K562 (cell line): ENCODE data around the gene LIX1L. TPM values are rescaled to one million over a fixed set of nuclear protein-coding genes. Genes with fewer than 3 reads are reported as not detected.

ENCODE experiments used
- CTBP1 ChIP-seq: fragments of 450-650 bp; IDR thresholded peaks from 2 replicates; pipeline ENCODE4 v1.6.1; 2016; ENCODE audit warnings: borderline replicate concordance
- EGR1 ChIP-seq: fragments of 450-650 bp; conservative IDR thresholded peaks from 2 replicates; pipeline ENCODE4 v1.6.1; 2017; ENCODE audit warnings: mild to moderate bottlenecking
- EP300 ChIP-seq: IDR thresholded peaks from 2 replicates; pipeline ENCODE4 v1.6.1; 2012; ENCODE audit warnings: low read length, improper control_type of control experiment
- GATAD2A ChIP-seq: fragments of 450-650 bp; IDR thresholded peaks from 2 replicates; pipeline ENCODE4 v1.6.1; 2017
- HDAC8 ChIP-seq: fragments of 450-650 bp; IDR thresholded peaks from 2 replicates; pipeline ENCODE4 v1.6.1; 2016; ENCODE audit warnings: mild to moderate bottlenecking, missing genetic modification characterization, moderate library complexity, missing compliant biosample characterization
- KLF10 ChIP-seq: fragments of 250-450 bp; sonication (Bioruptor Pico); IDR thresholded peaks from 2 replicates; pipeline ENCODE4 v1.6.1; 2021; ENCODE audit warnings: matching md5 sums
- NCOA1 ChIP-seq: fragments of 450-650 bp; IDR thresholded peaks from 2 replicates; pipeline ENCODE4 v1.6.1; 2016; ENCODE audit warnings: low read depth
- NCOR1 ChIP-seq: fragments of 450-650 bp; IDR thresholded peaks from 2 replicates; pipeline ENCODE4 v1.6.1; 2016; ENCODE audit warnings: mild to moderate bottlenecking, moderate library complexity
- NFYB ChIP-seq: IDR thresholded peaks from 2 replicates; pipeline ENCODE4 v1.6.1; 2011; ENCODE audit warnings: mild to moderate bottlenecking, moderate library complexity; ENCODE audit not compliant: insufficient read length; ENCODE audit errors: extremely low read depth
- NR4A1 ChIP-seq, 2 experiments: fragments of 250-450 bp in 1 of 2; fragments of 450-650 bp in 1 of 2; sonication (Bioruptor Pico) in 1 of 2; IDR thresholded peaks; 2 replicates each; pipeline versions ENCODE4 v1.4.0 to v1.6.1; 2016 to 2020; ENCODE audit warnings: mild to moderate bottlenecking in 2 of 2, missing compliant biosample characterization in 1 of 2, missing genetic modification characterization in 1 of 2, moderate library complexity in 1 of 2
- SMARCC2 ChIP-seq: fragments of 450-650 bp; IDR thresholded peaks from 2 replicates; pipeline ENCODE4 v1.6.1; 2017; ENCODE audit warnings: antibody characterized with exemption, moderate library complexity, mild to moderate bottlenecking, low read depth
- SOX6 ChIP-seq: fragments of 450-650 bp; IDR thresholded peaks from 2 replicates; pipeline ENCODE4 v1.6.1; 2014; ENCODE audit warnings: mild to moderate bottlenecking
- SP1 ChIP-seq: sonication (generic); formaldehyde crosslinking; IDR thresholded peaks from 2 replicates; pipeline ENCODE4 v1.8.1; 2022; ENCODE audit warnings: mild to moderate bottlenecking, missing genetic modification reagents
- SPI1 ChIP-seq: IDR thresholded peaks from 2 replicates; pipeline ENCODE4 v1.6.1; 2011; ENCODE audit warnings: low read depth, low read length, control low read depth, borderline replicate concordance
- ZC3H8 ChIP-seq: fragments of 450-650 bp; IDR thresholded peaks from 2 replicates; pipeline ENCODE4 v1.6.1; 2017
- ZFP36 ChIP-seq: fragments of 150-350 bp; IDR thresholded peaks from 2 replicates; pipeline ENCODE4 v1.6.1; 2018; ENCODE audit warnings: low read length, low read depth; ENCODE audit not compliant: partially characterized antibody
- polyA plus RNA-seq, 8 experiments: library from polyadenylated mRNA; depleted of rRNA in 4 of 8; stranded (reverse) in 5 of 8; unstranded in 3 of 8; fragments of >200 nt; fragmentation: Nextera tagmentation in 2 of 8; fragmentation: Illumina TruSeq in 1 of 8; extraction: Ambion mirVana in 2 of 8; extraction: Trizol in 1 of 8; gene quantifications; 2 replicates each; pipeline versions ENCODE4 v1.2.1 to v1.2.3, GENCODE V29; 2011 to 2014; ENCODE audit warnings: inconsistent platforms in 1 of 8, missing spikeins in 1 of 8
- total RNA-seq, 7 experiments: library from RNA; depleted of rRNA in 6 of 7; stranded (reverse); fragments of >200 nt in 6 of 7; fragmentation: Illumina TruSeq in 2 of 7; extraction: Trizol in 2 of 7; gene quantifications; 2 replicates each; pipeline versions ENCODE4 v1.2.1 to v1.2.3, GENCODE V29; 2011 to 2021; ENCODE audit warnings: low replicate concordance in 1 of 7
- TF ChIP-seq, protein P1 (sequence below): IDR thresholded peaks from 2 replicates; pipeline ENCODE4 v1.6.1; 2016; ENCODE audit warnings: missing genetic modification characterization, missing compliant biosample characterization
- TF ChIP-seq, protein P2 (sequence below): fragments of 450-650 bp; formaldehyde crosslinking; conservative IDR thresholded peaks from 2 replicates; pipeline ENCODE4 v1.4.0; 2022; ENCODE audit warnings: mild to moderate bottlenecking, missing genetic modification characterization
- TF ChIP-seq, protein P3 (sequence below): fragments of 450-650 bp; IDR thresholded peaks from 2 replicates; pipeline ENCODE4 v1.6.1; 2017; ENCODE audit warnings: antibody characterized with exemption, mild to moderate bottlenecking
- TF ChIP-seq, protein P4 (sequence below), 2 experiments: fragments of 450-650 bp; IDR thresholded peaks; 2 replicates each; pipeline ENCODE4 v1.6.1; 2016

Gene LIX1L
- total and polyA plus RNA-seq, 9 of the 15 experiments (the other 6 are each of a cell fraction or from before 2014, with no cell fraction given) = 4.6 to 26.5 (median 12.5) TPM

DNA sequence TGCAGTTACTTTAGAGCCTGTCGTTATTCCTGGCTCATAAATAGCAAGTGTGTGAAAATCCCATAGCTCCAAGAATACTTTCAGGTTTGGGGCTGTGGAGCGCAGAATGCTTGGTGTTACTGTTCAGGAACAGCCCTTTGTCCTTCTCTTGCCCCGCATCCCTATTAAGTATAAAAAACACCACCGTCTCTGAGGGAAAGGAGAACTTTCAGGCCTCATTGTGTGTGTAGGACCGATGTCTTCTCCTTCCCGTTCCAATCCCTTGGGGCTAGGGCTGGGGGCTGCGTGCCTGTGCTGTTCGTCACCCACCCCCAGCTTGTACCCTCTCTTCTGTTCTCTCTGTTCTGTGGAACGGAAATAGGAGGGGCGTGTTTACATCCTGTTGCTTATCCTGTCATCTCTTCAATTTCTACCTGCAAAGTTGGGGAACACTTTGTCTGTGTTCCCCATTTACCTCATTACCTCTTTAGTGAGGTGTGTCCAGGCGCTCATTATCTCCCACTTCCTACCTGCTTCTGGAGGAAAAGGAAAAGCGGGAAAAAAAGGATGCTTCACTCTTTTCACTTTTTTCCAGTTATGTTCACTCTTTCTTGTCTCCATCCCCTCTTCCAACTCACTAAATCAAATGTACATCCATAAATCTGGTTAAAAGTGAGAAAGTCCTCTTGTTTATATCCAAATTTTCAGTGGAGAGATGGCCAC, 39.4 kb upstream of the LIX1L start (continued):
- TF ChIP-seq, protein P1, sequence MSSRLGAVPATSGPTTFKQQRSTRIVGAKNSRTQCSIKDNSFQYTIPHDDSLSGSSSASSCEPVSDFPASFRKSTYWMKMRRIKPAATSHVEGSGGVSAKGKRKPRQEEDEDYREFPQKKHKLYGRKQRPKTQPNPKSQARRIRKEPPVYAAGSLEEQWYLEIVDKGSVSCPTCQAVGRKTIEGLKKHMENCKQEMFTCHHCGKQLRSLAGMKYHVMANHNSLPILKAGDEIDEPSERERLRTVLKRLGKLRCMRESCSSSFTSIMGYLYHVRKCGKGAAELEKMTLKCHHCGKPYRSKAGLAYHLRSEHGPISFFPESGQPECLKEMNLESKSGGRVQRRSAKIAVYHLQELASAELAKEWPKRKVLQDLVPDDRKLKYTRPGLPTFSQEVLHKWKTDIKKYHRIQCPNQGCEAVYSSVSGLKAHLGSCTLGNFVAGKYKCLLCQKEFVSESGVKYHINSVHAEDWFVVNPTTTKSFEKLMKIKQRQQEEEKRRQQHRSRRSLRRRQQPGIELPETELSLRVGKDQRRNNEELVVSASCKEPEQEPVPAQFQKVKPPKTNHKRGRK (tag) = no peak
- TF ChIP-seq, protein P2, sequence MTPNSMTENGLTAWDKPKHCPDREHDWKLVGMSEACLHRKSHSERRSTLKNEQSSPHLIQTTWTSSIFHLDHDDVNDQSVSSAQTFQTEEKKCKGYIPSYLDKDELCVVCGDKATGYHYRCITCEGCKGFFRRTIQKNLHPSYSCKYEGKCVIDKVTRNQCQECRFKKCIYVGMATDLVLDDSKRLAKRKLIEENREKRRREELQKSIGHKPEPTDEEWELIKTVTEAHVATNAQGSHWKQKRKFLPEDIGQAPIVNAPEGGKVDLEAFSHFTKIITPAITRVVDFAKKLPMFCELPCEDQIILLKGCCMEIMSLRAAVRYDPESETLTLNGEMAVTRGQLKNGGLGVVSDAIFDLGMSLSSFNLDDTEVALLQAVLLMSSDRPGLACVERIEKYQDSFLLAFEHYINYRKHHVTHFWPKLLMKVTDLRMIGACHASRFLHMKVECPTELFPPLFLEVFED (CRISPR knock-in tag) = 0 out of 2 replicates have a peak, but pooled peaks have one; percentile 9
- TF ChIP-seq KLF10 (no peak), NR4A1 (CRISPR knock-in tag; IDR thresholded peaks at IDR 0.05) (no peak), NR4A1 (tag; IDR thresholded peaks at IDR 0.05) (no peak), GATAD2A (0 out of 2 replicates have a peak, but pooled peaks have one; percentile 21), ZFP36 (peak; percentile 17), SPI1 (0 out of 2 replicates have a peak, but pooled peaks have one; percentile 19), EP300 (peak; percentile 52; the same call in 1 of the 2 replicates), NCOA1 (no peak), EGR1 (0 out of 2 replicates have a peak, but pooled peaks have one; percentile 31), NFYB (no peak), SP1 (CRISPR knock-in tag) (peak; percentile 67; the same call in 1 of the 2 replicates), CTBP1 (peak; percentile 51), HDAC8 (tag) (0 out of 2 replicates have a peak, but pooled peaks have one; percentile 14), SOX6 (peak; percentile 35), ZC3H8 (no peak), SMARCC2 (0 out of 2 replicates have a peak, but pooled peaks have one; percentile 41), NCOR1 (0 out of 2 replicates have a peak, but pooled peaks have one; percentile 12)
- TF ChIP-seq, protein P3, sequence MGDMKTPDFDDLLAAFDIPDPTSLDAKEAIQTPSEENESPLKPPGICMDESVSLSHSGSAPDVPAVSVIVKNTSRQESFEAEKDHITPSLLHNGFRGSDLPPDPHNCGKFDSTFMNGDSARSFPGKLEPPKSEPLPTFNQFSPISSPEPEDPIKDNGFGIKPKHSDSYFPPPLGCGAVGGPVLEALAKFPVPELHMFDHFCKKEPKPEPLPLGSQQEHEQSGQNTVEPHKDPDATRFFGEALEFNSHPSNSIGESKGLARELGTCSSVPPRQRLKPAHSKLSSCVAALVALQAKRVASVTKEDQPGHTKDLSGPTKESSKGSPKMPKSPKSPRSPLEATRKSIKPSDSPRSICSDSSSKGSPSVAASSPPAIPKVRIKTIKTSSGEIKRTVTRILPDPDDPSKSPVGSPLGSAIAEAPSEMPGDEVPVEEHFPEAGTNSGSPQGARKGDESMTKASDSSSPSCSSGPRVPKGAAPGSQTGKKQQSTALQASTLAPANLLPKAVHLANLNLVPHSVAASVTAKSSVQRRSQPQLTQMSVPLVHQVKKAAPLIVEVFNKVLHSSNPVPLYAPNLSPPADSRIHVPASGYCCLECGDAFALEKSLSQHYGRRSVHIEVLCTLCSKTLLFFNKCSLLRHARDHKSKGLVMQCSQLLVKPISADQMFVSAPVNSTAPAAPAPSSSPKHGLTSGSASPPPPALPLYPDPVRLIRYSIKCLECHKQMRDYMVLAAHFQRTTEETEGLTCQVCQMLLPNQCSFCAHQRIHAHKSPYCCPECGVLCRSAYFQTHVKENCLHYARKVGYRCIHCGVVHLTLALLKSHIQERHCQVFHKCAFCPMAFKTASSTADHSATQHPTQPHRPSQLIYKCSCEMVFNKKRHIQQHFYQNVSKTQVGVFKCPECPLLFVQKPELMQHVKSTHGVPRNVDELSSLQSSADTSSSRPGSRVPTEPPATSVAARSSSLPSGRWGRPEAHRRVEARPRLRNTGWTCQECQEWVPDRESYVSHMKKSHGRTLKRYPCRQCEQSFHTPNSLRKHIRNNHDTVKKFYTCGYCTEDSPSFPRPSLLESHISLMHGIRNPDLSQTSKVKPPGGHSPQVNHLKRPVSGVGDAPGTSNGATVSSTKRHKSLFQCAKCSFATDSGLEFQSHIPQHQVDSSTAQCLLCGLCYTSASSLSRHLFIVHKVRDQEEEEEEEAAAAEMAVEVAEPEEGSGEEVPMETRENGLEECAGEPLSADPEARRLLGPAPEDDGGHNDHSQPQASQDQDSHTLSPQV = peak; percentile 76; the same call in 1 of the 2 replicates
- TF ChIP-seq, protein P4, sequence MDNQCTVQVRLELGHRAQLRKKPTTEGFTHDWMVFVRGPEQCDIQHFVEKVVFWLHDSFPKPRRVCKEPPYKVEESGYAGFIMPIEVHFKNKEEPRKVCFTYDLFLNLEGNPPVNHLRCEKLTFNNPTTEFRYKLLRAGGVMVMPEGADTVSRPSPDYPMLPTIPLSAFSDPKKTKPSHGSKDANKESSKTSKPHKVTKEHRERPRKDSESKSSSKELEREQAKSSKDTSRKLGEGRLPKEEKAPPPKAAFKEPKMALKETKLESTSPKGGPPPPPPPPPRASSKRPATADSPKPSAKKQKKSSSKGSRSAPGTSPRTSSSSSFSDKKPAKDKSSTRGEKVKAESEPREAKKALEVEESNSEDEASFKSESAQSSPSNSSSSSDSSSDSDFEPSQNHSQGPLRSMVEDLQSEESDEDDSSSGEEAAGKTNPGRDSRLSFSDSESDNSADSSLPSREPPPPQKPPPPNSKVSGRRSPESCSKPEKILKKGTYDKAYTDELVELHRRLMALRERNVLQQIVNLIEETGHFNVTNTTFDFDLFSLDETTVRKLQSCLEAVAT (IDR thresholded peaks at IDR 0.05) = peak in 1 of 2 experiments; percentile 3; a peak in 1 of 4 replicates
